Stimulated activated CD4-positive, alpha-beta T cell treated with anti-CD3 and anti-CD28 coated beads, Interleukin-1b, Interleukin-23, amount 100 ng/mL, for 4 hours (primary cell): ENCODE measurements around the gene STBD1.
"Not testable (repeated sequence)": the region's sequence is repeated elsewhere in the genome, so short reads cannot be mapped to it uniquely, and the experiment has no call there.

ENCODE experiments used
- DNase-seq, 2 donors: peaks; one replicate each; pipeline ENCODE4 v3.0.0-alpha.2; 2020; ENCODE audit warnings: low read depth in 2 of 2

Gene STBD1

DNA sequence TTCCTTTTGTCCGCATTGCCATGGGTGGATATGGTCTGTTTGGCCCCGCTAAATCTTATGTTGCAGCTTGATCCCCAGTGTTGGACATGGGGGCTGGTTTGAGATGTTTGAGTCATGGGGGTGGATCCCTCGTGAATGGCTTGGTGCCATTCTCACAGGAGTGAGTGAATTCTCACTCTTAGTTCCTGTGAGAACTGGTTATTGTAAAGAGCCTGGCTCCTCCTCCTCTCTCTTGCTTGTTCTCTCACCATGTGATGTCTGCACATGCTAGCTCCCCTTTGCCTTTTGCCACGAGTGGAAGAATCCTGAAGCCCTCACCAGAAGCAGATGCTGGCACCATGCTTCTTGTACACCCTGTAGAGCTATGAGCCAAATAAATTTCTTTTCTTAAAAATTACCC, 22.6 kb upstream of the STBD1 start:
- no peak for DNase-seq

DNA sequence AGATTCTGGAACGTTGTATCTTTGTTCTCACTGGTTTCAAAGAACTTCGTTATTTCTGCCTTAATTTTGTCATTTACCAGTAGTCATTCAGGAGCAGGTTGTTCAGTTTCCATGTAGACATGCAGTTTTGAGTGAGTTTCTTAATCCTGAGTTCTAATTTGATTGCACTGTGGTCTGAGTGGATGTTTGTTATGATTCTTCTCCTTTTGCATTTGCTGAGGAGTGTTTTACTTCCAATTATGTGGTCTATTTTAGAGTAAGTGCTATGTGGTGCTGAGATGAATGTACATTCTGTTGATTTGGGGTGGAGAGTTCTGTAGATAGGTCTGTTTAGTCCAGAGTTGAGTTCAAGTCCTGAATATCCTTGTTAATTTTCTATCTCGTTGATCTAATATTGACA, 18.7 kb upstream of the STBD1 start:
- not testable (repeated sequence) for DNase-seq

DNA sequence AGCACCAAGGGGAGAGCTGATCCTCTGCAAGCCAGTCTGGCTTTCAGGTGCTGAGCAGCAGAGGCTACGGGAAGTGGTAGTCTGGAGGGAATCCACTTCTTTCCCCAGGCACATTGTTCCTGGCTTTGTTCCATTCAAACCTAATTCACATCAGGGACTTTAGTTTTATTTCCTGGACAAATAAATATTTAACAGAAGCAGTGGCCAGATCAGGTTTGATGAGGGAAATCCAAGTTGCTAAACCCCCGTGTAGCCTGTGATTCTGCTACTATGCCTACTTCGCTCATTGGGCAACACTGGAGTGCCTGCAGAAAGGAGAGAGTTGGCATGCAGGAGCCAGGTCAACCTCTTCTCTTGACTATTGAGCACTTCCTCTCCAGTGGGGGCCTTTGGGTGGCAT, 13.8 kb upstream of the STBD1 start:
- no peak for DNase-seq

DNA sequence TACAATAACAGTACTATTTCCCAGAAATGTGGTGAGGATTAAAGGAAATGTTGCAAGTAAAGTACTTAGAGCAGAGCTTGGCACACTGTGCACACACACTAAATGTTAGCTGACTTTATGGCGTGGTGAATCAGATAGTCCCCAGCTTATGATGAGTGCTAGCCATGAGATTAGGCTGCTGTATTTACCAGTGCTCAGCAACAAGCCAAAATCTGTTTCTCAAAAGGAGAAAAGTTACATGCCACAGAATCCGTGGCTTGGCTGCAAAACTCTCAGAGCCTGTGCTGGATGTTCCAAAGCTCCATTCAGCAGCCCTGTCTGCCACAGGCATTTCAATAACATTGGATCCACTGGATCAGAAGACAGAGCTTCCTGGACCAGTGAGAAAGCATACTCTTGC, 12.8 kb upstream of the STBD1 start:
- no peak for DNase-seq

DNA sequence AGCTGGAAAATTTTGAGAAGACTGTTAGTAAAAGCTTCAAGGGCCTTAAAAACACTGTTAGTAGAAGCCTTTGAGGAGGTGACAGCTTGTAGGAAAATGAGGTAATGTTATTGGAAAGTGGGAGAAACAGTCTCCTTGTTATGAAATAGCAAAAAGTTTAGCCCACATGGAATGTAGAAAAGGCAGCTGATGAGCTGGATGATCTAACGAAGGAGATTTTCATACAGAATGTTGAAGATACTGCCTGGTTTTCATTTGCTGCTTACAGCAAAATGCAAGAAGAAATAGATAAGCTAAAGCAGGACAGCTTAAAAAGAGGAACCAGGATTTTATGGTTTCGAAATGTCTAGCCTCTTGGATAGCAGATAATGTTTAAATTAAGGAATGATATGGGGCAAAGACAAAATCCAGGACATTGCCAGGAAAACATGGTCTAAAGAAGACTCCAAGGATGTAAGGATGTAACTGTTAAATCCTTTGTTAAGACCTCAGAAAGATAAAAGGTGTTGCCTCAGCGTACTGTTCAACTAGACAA, 10.2 kb upstream of the STBD1 start:
- no peak for DNase-seq

DNA sequence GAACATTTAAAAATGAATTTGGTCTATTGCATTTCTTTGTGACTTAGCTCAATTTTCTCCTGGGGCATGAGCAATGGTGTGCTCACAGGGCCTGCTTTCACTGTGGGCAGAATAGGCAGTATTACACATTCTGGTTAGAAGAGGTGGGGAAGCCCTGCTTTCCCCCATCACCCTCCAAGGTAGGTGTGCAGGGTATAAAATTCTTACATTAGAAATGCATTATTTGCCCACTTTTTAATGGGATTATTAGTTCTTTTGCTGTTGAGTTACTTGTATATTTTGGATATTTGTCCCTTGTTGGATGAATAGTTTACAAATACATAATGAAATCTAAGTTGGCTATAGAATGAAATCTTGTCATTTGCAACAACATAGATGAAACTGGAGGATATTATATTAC, 8.3 kb upstream of the STBD1 start:
- no peak for DNase-seq

DNA sequence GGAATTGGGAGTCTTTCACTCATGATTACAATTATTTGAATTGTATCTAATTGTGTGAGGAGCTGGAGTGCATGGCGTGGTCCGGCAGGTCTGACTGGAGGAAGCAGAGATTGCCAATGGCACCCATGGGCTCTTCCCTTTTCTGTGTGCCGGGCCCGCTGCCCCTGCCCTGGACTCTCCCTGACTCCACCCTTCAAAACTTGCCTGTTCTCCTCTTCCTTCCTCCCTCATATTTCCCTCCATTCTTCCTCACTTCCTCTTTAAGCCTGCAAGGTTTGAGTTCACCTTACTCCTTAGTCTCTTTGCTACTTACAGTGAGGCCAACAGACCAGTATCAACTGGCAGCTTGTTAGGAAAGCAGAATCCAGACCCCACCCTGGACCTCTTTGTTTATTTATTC, 6.5 kb upstream of the STBD1 start:
- DNase-seq: no peak

DNA sequence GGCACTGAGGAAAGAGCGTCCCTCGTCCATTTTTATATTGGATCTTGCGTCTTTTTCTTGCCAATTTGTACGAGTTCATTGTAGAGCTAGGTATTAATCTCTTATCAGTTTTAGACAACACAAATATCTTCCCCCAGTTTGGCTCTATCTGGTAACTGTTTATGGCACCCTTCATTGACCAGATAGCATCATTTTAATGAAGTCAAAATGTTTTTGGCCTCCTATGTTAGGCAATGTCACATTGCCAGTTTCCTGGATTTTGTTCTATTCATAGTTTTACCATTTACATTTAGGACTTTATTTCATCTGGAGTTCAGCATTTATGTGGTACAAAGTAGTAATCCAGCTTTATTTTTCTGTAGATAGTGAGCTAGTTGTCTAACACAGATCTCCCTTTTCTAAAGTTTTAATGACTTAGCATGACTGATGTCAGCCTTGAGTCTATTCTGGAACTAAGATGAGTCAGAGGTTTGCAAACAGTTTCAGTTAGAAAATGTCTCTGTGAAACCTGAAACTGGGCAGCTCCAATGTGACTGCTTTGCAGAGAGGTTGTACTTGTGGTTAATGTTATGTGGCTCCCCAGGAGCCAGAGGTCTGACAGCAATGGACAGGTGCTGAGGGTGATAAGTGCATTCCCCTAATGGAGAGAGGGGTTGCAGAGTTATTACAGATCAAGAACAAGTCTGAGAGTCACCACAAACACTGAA, 5.3 kb upstream of the STBD1 start:
- no peak for DNase-seq

DNA sequence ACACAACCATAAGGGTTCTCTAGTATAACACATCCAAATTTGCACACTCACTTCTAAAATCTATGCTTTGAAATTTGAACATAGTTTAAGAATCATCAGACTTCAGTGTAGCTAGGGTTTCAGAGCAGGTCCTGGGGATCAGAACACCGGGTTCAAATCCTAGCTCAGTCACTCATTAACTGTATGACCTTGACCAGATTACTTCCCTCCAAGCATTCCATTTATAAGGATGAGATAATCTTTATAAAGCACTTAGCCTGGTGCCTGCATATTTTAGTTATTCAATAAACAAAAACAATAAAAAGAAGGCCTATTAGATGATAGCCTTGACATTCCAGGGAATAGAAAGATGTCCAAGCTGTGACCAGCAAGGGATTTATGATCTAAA, 4.8 kb upstream of the STBD1 start:
- no peak for DNase-seq

DNA sequence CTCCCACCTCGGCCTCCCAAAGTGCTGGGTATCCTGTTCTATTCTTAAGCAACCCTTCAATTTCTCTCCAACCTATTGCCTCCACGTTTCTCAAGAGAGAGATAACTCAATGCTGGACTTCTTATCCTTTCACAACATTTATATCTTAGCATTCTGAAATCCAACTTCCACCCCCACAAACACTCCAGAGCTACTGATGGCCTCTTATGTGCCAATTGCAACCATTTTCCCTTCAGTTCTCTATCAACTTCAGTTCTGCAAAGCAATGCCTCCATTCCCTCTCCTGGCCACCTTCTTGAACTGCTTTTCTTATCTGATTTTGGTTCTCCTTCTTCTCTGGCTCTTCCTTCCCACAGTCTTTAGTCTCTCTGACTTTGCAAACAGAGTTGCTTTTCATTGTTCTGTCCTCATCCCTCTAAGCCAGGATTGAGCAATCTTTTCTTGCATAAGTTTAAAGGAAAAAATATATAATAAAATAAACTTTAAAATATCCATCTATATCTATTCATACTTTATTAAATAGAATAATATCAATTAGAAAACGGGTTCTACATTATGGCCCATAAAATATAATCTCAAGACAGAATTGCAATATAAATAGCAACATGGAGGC, 3.6 kb upstream of the STBD1 start:
- no peak for DNase-seq

DNA sequence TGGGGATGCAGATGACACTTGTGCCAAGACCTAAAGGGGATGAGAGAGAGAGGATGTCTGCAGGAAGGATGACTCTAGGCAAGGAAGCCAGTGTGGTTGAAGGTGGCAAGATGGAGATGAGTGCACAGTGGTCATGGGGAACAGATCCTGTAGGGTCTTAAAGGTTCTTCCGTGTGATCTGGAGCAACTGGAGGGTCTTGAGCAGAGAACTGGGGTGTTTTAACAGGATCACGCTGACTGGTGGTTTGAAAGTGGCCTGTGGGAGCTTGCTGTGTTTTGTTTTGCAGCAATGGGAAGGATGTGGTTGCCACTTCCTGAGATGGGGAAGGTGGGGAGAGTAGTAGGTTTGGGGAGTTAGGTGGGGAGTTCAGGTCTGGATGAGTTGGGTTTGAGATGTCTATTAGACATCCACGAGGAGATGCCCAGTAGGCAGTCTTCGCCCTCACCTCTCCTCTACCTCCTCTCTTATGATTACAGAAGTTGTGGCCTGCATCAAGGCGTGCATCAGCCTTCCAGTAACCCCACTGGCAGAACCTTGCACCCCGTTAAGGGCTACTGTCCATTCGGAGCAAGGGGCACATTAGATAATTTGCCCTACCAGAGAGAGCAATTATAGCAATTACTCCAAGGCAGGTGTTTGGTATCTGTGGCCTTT, 1.4 kb upstream of the STBD1 start:
- no peak for DNase-seq

DNA sequence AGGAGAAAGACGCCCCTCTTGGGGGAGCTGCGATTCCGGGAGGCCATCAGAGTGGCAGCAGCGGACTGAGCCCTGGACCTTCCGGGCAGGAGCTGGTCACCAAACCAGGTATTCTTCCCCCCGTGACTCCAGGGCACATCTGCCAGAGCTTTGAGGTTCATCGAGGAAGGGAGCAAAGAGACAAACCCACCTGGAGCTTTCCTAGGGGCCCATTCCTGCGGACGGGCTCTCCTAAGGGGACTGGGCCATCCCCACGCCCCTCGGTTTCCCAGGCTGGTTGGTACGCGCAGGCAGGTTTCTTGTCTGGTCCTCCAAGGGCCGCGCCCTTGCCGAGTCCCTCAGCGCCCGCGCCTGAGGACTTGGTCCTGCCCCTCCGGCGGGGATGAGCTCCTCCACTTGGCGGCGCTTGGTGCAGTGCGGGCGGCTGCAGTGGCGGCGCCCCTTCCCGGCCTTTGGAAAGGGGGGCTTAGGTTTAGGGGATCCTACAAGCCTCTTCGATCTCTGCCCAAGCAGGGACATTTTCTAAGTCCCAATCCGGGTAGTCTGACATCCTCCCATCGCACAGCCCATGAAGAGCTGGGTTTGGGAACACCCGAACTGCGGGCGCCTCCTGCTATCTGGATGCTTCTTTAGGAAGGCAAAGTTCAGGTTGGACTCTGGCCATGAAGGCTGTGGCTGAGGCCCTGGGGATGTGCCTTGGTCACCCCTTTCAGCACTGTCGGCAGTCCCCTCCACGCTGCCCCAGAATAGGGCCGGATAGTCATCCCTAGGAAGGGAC, 538 bp downstream of the STBD1 start:
- no peak for DNase-seq

DNA sequence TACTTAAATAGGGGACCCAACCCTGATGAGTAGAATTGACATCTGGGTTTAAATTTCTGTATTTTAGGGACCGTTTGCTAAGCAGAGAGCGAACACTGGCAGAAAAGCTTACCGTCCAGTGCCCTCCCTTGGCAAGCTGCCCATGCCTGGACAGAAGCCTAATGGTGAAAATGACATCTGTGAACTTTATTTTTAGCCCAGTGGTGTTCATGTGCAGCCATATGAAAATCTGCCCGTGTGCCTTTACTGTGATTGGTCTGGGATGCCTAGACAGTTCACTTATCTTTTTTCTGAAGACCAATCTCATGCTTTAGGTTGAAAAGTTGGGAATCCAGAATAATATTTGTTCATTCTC, 1.1 kb downstream of the STBD1 start:
- DNase-seq: no peak

DNA sequence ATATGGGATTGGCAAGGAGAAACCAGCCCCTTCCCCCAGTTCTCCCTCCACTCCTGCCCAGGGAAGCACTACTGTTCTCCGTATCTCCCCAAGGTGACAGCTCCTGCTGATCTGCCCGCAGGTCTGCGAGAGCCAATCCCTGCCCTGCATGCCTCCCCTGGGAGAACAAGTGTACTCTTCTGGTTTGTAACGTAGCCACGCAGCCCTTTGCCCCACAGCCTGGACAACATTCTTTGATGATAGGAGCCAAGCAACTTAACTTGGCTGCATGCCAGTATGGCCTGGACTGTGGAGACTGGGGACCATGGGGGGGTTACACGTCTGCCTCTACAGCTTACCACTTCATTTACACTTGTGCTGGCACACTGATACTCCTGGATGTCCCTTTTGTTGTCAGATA, 2.0 kb downstream of the STBD1 start:
- DNase-seq: no peak

DNA sequence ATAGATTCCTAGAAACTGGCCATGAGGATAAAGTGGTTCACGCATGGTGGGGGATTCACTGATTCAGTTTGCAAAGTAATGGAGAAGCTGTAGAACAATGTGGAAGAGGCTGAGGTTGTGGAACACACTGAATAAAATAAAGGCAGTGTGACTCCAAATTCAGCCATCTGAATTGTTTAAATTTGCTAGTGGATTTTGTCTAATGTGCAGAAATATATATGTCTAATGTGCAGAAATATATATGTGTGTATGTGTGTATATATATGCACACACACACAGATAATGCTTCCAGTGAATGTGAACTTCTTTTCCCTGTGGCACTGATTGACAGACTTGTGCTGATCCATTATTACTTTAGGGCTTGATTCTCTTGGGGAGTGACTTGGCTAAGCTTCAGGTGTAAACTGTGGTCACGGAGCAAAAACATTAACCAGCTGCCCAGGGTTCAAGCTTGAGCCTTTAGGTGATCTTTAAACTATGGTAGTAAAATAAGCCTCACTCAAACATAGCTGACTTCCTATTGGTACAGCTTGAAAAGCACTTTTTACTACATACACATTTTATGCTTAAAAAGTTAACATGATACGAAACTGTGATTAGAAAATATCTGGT, 3.5 kb downstream of the STBD1 start:
- no peak for DNase-seq

DNA sequence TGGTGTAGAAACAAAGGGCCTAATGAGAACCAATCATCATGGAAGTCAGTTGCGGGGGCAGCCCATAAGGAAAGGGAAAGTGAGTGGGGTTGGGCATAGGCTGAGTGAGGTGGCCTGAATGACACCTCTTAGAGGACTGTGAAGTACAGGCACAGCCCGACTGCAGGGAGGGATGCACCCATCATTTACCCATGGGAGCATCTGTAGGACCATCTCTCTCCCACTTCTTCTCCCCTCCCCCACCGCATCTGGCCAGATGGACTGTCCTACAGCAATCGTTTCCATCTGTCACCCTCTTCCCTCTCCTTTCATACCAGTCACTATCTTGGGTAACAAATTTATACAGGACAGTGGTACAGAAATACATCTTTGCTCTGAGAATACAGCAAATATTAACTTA, 4.2 kb downstream of the STBD1 start:
- no peak for DNase-seq

DNA sequence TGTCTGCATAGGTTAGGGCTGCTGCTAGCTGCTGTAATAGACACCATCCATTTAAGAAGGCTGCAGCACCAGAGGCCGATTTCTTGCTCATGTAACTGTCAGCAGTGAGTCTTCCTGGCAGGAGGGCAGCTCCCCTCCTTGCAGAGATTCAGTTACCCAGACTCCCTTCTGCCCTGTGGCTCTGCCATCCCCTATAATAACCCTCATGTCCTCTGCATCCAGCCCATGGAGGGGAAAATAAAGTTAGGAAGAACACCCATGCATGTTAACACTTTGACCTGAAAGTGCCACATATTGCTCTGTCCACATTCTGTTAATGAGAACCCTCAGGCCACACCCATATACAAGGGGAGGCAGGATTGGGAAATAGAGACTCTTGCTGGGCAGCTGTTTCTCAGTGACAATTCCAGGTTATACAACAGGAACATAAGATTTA, 5.4 kb downstream of the STBD1 start:
- DNase-seq: no peak

DNA sequence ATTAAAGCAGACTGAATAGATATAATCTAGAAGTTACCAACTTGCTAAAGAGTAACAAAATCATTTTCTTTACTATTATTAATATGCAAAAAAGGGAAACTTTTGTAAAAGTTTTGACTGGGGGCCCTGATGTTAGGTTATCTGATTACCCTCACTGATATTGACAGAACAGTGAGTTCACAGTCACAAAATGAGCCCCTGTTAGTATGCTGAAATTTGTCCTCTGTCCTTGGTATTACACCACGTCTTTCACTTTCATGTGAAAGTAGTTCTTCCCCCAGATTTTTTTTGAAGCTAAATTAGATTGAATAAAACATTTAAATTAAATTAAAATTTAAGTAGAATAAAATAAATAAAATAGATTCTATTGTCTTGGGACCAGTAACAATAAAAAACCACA, 5.9 kb downstream of the STBD1 start:
- no peak for DNase-seq

DNA sequence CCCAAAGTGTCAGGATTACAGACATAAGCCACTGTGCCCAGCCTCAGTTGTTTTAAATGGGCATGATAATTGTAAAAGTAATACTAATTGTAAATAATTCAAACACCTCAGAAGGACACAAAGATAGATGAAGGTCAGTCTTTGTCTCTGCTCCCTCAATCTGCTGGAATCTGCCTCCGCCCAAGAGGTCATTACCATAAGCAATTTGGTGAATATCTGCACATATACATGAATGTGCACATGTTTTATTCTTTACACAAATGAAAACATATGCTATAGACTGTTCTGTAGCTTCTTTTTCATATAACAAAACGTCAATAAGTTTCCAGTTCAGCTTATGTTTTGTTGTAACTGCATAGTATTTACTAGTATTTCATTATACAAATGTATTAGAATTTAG, 7.0 kb downstream of the STBD1 start:
- DNase-seq: no peak

DNA sequence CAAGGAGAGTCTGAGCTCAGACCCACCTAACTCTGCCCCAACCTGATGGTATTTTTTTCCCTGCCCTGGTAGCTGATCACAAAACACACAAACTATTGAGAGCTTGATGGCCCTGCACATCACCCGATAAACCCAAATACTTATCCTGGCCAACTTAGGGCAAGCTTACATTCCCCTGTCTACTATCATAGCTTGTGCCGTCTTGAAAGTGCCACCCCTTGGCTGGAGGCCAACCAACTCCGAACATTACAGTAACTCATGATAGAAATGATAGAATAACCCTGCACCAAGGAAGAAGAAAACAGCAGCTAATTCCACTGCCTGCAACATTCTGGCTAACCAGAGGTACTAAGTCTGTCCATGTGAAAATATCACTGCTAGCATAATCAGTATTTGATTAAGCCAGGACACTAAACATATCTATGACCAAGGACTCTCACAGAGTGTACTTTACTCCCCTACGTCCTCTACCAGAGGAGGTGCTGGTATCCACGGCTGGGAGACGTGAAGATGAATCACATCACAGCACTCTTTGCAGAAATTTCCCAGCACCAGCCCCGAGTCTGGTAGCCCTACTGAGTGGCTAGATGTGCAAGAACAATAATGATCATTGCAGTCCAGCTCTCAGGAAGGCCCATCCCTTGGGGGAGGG, 8.9 kb downstream of the STBD1 start:
- no peak for DNase-seq

DNA sequence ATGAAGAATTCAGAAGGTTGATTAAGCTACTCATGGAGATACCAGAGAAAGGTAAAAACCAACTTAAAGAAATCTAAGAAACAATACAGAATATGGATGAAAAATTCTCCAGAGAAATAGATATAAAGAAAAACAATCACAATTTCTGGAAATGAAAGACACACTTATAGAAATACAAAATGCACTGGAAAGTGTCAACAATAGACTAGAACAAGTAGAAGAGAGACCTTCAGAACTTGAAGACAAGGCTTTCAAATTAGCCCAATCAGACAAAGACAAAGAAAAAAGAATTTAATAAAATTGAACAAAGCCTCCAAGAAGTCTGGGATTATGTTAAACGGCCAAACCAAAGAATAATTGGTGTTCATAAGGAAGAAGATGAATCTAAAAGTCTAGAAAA, 9.6 kb downstream of the STBD1 start:
- DNase-seq: no peak

DNA sequence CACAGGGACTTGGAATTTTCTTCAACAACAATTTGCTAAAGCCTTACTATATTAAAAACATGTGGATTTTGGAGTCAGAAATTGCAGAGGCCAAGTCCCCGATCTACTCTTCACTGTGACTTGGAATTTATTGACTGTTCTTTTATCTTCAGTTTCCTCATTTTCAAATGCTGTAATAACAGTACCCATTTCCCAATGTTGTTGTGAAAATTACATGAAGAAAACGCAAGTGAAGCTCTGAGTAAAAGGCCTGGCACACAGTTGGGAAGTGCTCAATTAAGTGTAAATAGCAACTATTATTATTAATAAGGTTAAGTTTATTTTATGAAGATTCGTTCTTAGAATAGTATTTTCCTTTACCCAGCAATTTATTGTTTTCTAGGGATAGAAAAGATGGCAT, 15.7 kb downstream of the STBD1 start:
- no peak for DNase-seq
